HG02610 (cell line): ENCODE results near the gene DCLRE1A.
A peak's percentile ranks its signal among the peaks of the same experiment; 100 is the strongest.

ENCODE experiments used
- ATAC-seq: cut with Tn5 transposase; IDR thresholded peaks from one replicate; pipeline ENCODE4 v1.9.1; 2021; ENCODE audit warnings: mild to moderate bottlenecking, moderate library complexity; ENCODE audit not compliant: unreplicated experiment

Gene DCLRE1A

GRCh38 chr10:113854013-113854760 lies at the start of gene DCLRE1A, which contains the start of gene NHLRC2:
Gene DCLRE1A (minus strand): TSS chr10:113854082. CDS start chr10:113853182, 900 bp downstream.
Gene NHLRC2 (plus strand): TSS chr10:113854661. CDS start chr10:113854873, 212 bp downstream.
- ATAC-seq, result peak; percentile 36

GRCh38 chr10:113899952-113900598 lies 46.2 kb upstream of the DCLRE1A start:
- no peak for ATAC-seq

GRCh38 chr10:113897693-113898618 lies 44.1 kb upstream of the DCLRE1A start:
- no peak for ATAC-seq

GRCh38 chr10:113895018-113895417 lies 41.1 kb upstream of the DCLRE1A start:
- ATAC-seq, result no peak

GRCh38 chr10:113894581-113894980 lies 40.7 kb upstream of the DCLRE1A start:
- ATAC-seq, result no peak

GRCh38 chr10:113893570-113893969 lies 39.7 kb upstream of the DCLRE1A start:
- no peak for ATAC-seq

GRCh38 chr10:113891476-113891875 lies 37.6 kb upstream of the DCLRE1A start:
- no peak for ATAC-seq

- ATAC-seq, result no peak
Measured at GRCh38 chr10:113890769-113891168, 36.9 kb upstream of the DCLRE1A start.

- ATAC-seq, result no peak
Measured at GRCh38 chr10:113889911-113890310, 36.0 kb upstream of the DCLRE1A start.

- no peak for ATAC-seq
Measured at GRCh38 chr10:113882240-113882639, 28.4 kb upstream of the DCLRE1A start.

- ATAC-seq, result peak; percentile 50
Measured at GRCh38 chr10:113880236-113880635, 26.4 kb upstream of the DCLRE1A start.

- ATAC-seq, result peak; percentile 88
Measured at GRCh38 chr10:113879691-113880090, 25.8 kb upstream of the DCLRE1A start.

- ATAC-seq, result no peak
Measured at GRCh38 chr10:113876461-113876860, 22.6 kb upstream of the DCLRE1A start.

- ATAC-seq, result no peak
Measured at GRCh38 chr10:113875212-113875611, 21.3 kb upstream of the DCLRE1A start.

GRCh38 chr10:113872139-113873030 lies 18.5 kb upstream of the DCLRE1A start:
- no peak for ATAC-seq

GRCh38 chr10:113869789-113870188 lies 15.9 kb upstream of the DCLRE1A start:
- no peak for ATAC-seq

GRCh38 chr10:113867904-113868303 lies 14.0 kb upstream of the DCLRE1A start:
- ATAC-seq, result no peak

- no peak for ATAC-seq
Measured at GRCh38 chr10:113866551-113867394, 12.9 kb upstream of the DCLRE1A start.

- no peak for ATAC-seq
Measured at GRCh38 chr10:113865901-113866300, 12.0 kb upstream of the DCLRE1A start.
